GM23248 (cell line): ENCODE results near the gene DDX28. TPM values are rescaled to one million over a fixed set of nuclear protein-coding genes. Genes with fewer than 3 reads are reported as not detected.
"Not testable (repeated sequence)": the region's sequence is repeated elsewhere in the genome, so short reads cannot be mapped to it uniquely, and the experiment has no call there.

Experiments used
- DNase-seq: peaks from one replicate; pipeline ENCODE4 v3.0.0-alpha.2; 2015
- H2AFZ ChIP-seq: fragments of 200-600 bp; sonication (generic); 2 replicates; pipeline ENCODE4 v1.6.1; 2016; ENCODE audit warnings: antibody characterized with exemption
- H3F3A ChIP-seq: fragments of 200-600 bp; sonication (generic); 2 replicates; pipeline ENCODE4 v1.6.1; 2016; ENCODE audit warnings: mild to moderate bottlenecking, antibody characterized with exemption, mixed run types; ENCODE audit not compliant: insufficient read depth
- H3K27ac ChIP-seq: fragments of 200-600 bp; sonication (generic); 2 replicates; pipeline ENCODE4 v1.5.1; 2016; ENCODE audit warnings: mild to moderate bottlenecking
- H3K27me3 ChIP-seq: fragments of 200-600 bp; sonication (generic); replicated peaks from 2 replicates; pipeline ENCODE4 v1.6.1; 2016; ENCODE audit warnings: mild to moderate bottlenecking; ENCODE audit not compliant: insufficient read depth
- H3K36me3 ChIP-seq: fragments of 200-600 bp; sonication (generic); 2 replicates; pipeline ENCODE4 v1.6.1; 2016; ENCODE audit warnings: low read depth, mild to moderate bottlenecking
- H3K4me1 ChIP-seq: fragments of 200-600 bp; sonication (generic); 2 replicates; pipeline ENCODE4 v1.6.1; 2016; ENCODE audit warnings: mild to moderate bottlenecking; ENCODE audit not compliant: insufficient read depth
- H3K4me2 ChIP-seq: fragments of 200-600 bp; sonication (generic); one replicate; pipeline ENCODE4 v1.6.1; 2016; ENCODE audit warnings: mild to moderate bottlenecking; ENCODE audit not compliant: unreplicated experiment
- H3K4me3 ChIP-seq: fragments of 200-600 bp; sonication (generic); 2 replicates; pipeline ENCODE4 v1.5.1; 2016; ENCODE audit warnings: mild to moderate bottlenecking
- H3K79me2 ChIP-seq: fragments of 200-600 bp; sonication (generic); 2 replicates; pipeline ENCODE4 v1.6.1; 2016; ENCODE audit warnings: mild to moderate bottlenecking; ENCODE audit not compliant: insufficient read depth
- H3K9ac ChIP-seq: fragments of 200-600 bp; sonication (generic); 2 replicates; pipeline ENCODE4 v1.6.1; 2016; ENCODE audit warnings: mild to moderate bottlenecking
- H3K9me2 ChIP-seq: fragments of 200-600 bp; sonication (generic); 2 replicates; pipeline ENCODE4 v1.6.1; 2016; ENCODE audit warnings: mixed run types, mild to moderate bottlenecking, moderate library complexity; ENCODE audit not compliant: insufficient read depth
- H3K9me3 ChIP-seq: fragments of 200-600 bp; sonication (generic); one replicate; pipeline ENCODE4 v1.6.1; 2017; ENCODE audit warnings: low read depth
- H4K20me1 ChIP-seq: fragments of 200-600 bp; sonication (generic); 2 replicates; pipeline ENCODE4 v1.6.0; 2016; ENCODE audit not compliant: insufficient read depth
- EZH2 ChIP-seq: fragments of 200-600 bp; sonication (generic); IDR thresholded peaks from 2 replicates; pipeline ENCODE4 v1.6.1; 2018; ENCODE audit warnings: antibody characterized with exemption, mild to moderate bottlenecking; ENCODE audit not compliant: insufficient read depth, poor library complexity, severe bottlenecking
- EZH2phosphoT487 ChIP-seq: fragments of 200-600 bp; sonication (generic); IDR thresholded peaks from 2 replicates; pipeline ENCODE4 v1.6.1; 2018; ENCODE audit warnings: antibody characterized with exemption, moderate library complexity, mild to moderate bottlenecking, low read depth; ENCODE audit not compliant: insufficient read depth
- WGBS, 2 experiments: methylation state at CpG; one replicate each; pipeline ENCODE4 v1.1.6; 2015 to 2017; ENCODE audit warnings: low lambda C conversion rate in 2 of 2, low coverage in 1 of 2; ENCODE audit errors: missing lambda C conversion rate in 2 of 2; 5-methylcytosine and 5-hydroxymethylcytosine counted together
- in situ Hi-C: fragments of 300-500 bp; cut with MboI; formaldehyde crosslinking; loops from 2 replicates; pipeline ENCODE4 v1.15.0; 2020
- polyA plus RNA-seq: library from polyadenylated mRNA; unstranded; fragments of >200 nt; fragmentation: Nextera tagmentation; extraction: Ambion mirVana; gene quantifications from 2 replicates; pipeline ENCODE4 v1.2.1, GENCODE V29; 2016
- small RNA-seq: library from RNA; depleted of rRNA; stranded (forward); fragments of <200 nt; gene quantifications from one replicate; pipeline ENCODE3, GENCODE V24; 2014; ENCODE audit warnings: low read depth, low replicate concordance
- total RNA-seq: library from RNA; depleted of rRNA; stranded (reverse); fragments of >200 nt; shearing (Covaris generic); gene quantifications from 2 replicates; pipeline ENCODE4 v1.2.3, GENCODE V29; 2014; rRNA removed

The DDX28 gene
- total and polyA plus RNA-seq, 2 experiments from 2014 or later = 8.8 to 9.0 TPM

DNA sequence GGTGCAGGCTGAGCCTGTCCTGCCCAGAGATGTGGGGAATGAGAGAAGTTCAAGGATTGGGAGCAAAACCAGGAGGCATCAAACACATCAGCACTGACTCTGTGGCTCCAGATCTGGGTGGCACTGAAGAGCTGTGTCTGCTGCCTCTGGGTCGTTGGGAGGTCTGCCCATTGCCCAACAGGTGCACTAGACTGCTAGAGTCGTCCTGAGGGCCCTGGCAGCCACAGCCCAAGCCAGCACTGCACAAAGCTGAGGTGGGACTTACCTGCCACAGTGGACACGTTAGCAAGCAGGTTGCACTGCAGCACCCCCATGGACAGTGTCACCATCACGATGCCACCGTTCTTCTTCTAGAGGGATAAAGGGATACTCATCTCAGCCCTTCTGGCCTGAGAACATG lies 46.0 kb downstream of the DDX28 start:
- WGBS, 2 experiments = 51 to 65% methylated on average over 3 to 5 of the region's 5 CpGs
- DNase-seq = no peak
- Histone ChIP-seq H3F3A (no peaks in the 10 kb centered on the region), H3K4me2 (no peak overlapping the region), H3K9me3 (no peaks in the 10 kb centered on the region), H3K79me2 (no peaks in the 10 kb centered on the region), H4K20me1 (no peaks in the 10 kb centered on the region), H3K27me3 (no peaks in the 10 kb centered on the region), H3K4me3 (no peak overlapping the region), H3K9me2 (no peaks in the 10 kb centered on the region), H3K9ac (no peak overlapping the region), H2AFZ (no peak overlapping the region), H3K4me1 (no peaks in the 10 kb centered on the region), H3K36me3 (no peaks in the 10 kb centered on the region), H3K27ac (no peak overlapping the region)
- no peak for TF ChIP-seq EZH2
- no peak for TF ChIP-seq EZH2phosphoT487
- in situ Hi-C loops = no loop called here

DNA sequence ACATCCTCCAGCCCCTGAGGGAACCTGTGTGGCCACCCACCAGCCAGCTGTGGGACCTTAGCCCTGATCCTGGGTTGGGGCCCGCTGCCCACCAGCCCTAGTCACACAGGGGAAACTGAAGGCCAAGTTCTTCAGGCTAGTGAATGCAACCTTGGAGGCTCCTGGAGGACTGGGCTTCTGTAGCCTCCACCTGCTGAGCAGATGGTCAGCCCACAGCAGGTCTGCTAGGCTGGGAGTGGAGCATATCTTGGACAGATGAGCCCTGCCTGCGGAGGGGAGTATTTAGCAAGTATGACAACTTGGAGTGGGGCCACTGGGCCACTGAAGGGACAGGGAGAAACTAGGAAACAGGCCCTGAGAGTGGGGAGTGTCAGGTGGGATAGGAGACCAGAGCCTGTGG lies 46.8 kb downstream of the DDX28 start:
- no peak for DNase-seq
- Histone ChIP-seq H3K27me3 (no peaks in the 10 kb centered on the region), H3K4me3 (no peak overlapping the region), H3K36me3 (no peaks in the 10 kb centered on the region), H3K4me1 (no peaks in the 10 kb centered on the region), H3K9ac (no peak overlapping the region), H2AFZ (no peak overlapping the region), H3K9me2 (no peaks in the 10 kb centered on the region), H3K4me2 (no peak overlapping the region), H3K79me2 (no peaks in the 10 kb centered on the region), H3K9me3 (no peaks in the 10 kb centered on the region), H4K20me1 (no peaks in the 10 kb centered on the region), H3F3A (no peaks in the 10 kb centered on the region), H3K27ac (no peak overlapping the region)
- TF ChIP-seq EZH2 = no peak
- TF ChIP-seq EZH2phosphoT487 = no peak
- WGBS, 2 experiments = 79 to 92% methylated on average over 2 of the region's 2 CpGs
- in situ Hi-C loops = no loop called here

DNA sequence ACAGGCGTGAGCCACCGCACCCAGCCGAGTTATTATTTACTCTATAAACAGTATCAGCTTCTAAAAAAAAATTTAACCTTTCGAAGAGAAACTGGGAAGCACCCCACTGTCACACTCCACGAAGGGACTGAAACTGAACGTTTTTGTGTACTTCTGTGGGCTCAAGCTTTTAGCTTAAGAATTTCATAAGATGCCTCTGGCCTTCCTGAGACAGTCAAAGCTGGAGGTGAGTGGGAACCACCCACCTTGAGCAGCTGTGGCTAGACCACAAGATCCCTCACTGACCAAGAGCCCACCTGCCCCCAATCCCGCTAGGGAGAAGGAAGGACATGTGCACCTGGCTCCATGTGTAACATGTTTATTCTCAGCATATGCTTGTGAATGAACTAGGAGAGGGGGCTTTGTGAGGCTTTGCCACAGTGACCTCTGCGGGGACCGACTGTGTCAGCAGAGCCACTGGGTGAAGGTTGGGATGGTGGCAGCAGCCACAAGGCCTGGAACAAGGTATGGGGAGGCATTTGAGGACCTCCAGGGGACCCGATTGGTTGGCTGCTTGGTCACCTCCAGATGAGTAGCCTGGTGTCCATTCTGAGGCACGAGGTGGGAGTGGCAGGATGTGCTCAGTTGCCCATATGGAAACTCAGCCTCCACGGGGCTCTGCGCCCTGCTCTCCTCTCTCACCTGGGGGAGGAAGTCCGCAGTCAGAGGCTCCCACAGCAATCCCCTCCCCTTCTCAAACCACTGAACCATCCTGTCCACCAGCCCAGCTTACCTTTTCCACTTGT lies 47.5 kb downstream of the DDX28 start:
- Histone ChIP-seq H3K4me3 (no peak overlapping the region), H3K27me3 (no peaks in the 10 kb centered on the region), H3K27ac (no peak overlapping the region), H2AFZ (no peak overlapping the region), H4K20me1 (no peaks in the 10 kb centered on the region), H3K4me1 (no peaks in the 10 kb centered on the region), H3K4me2 (no peak overlapping the region), H3F3A (no peaks in the 10 kb centered on the region), H3K9ac (no peak overlapping the region), H3K79me2 (no peaks in the 10 kb centered on the region), H3K9me3 (no peaks in the 10 kb centered on the region), H3K9me2 (no peaks in the 10 kb centered on the region), H3K36me3 (no peaks in the 10 kb centered on the region)
- TF ChIP-seq EZH2phosphoT487 = no peak
- TF ChIP-seq EZH2 = no peak
- in situ Hi-C loops = no loop called here
- DNase-seq = no peak
- 69% methylated on average over 13 to 14 of the region's 14 CpGs for WGBS, 2 experiments

GRCh38 chr16:67972285-67972684 lies 50.7 kb downstream of the DDX28 start:
- 95 to 96% methylated on average over 6 to 7 of the region's 7 CpGs for WGBS, 2 experiments
- not testable (repeated sequence) for H3K27me3 ChIP-seq, H3K4me1 ChIP-seq

DNA sequence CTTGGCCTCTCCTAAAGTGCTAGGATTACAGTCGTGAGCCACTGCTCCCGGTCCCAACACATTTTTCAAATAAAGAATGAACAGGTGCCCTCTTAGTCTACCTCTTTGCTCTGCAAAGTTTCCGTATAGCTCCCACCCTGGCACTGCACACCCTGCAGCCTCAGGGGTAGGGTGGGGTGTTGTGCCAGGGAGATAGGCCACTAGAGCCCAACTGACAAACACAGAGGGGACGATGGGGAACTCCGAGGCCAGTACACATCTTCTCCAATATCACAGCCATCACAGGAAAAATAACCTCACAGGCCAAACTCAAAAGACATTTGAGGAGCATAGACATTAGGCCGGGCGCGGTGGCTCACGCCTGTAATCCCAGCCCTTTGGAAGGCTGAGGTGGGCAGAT lies 51.9 kb downstream of the DDX28 start:
- H3K79me2 ChIP-seq = peaks cover 20% of the 10 kb centered on the region
- no peaks in the 10 kb centered on the region for H3K27me3 ChIP-seq
- in situ Hi-C loops = no loop called here
- H3K9me3 ChIP-seq = no peaks in the 10 kb centered on the region
- H3K36me3 ChIP-seq = no peaks in the 10 kb centered on the region
- DNase-seq = no peak
- TF ChIP-seq EZH2phosphoT487 = no peak
- no peak for TF ChIP-seq EZH2
- H3K9ac ChIP-seq = no peak overlapping the region
- H3F3A ChIP-seq = no peaks in the 10 kb centered on the region
- H2AFZ ChIP-seq = no peak overlapping the region
- no peaks in the 10 kb centered on the region for H4K20me1 ChIP-seq
- H3K4me3 ChIP-seq = no peak overlapping the region
- H3K27ac ChIP-seq = no peak overlapping the region
- H3K4me2 ChIP-seq = no peak overlapping the region
- peaks cover 10% of the 10 kb centered on the region; the same call in 1 of the 2 replicates for H3K4me1 ChIP-seq
- no peaks in the 10 kb centered on the region for H3K9me2 ChIP-seq
- WGBS, 2 experiments = 94 to 95% methylated on average over 9 of the region's 9 CpGs

More at GRCh38 chr16:67972285-67972684, 50.7 kb downstream of the DDX28 start:
- H3F3A ChIP-seq, H3K79me2 ChIP-seq, DNase-seq, H3K9me3 ChIP-seq, H3K9ac ChIP-seq, H2AFZ ChIP-seq, H3K4me2 ChIP-seq, in situ Hi-C loops, H3K36me3 ChIP-seq, H3K9me2 ChIP-seq, H3K27ac ChIP-seq, H4K20me1 ChIP-seq, H3K4me3 ChIP-seq: not testable (repeated sequence)

Small RNA genes lying within 50 kb of the gene (small RNA-seq; reads per million reads assigned to genes)
- not detected for gene RNU6-359P

Other genes with a start within 250 kb of the DDX28 start
- 2.4 and 3.3 TPM in 2 replicates for gene RANBP10, start 216.7 kb downstream of the DDX28 start, total RNA-seq
- gene RANBP10, start 216.7 kb downstream of the DDX28 start, polyA plus RNA-seq = 5.8 and 6.1 TPM in 2 replicates
- gene TSNAXIP1, start 216.3 kb downstream of the DDX28 start, total RNA-seq = 0.65 and 2.4 TPM in 2 replicates
- gene TSNAXIP1, start 216.3 kb downstream of the DDX28 start, polyA plus RNA-seq = 0.79 and 1.2 TPM in 2 replicates
- 27.9 and 37.9 TPM in 2 replicates for gene THAP11, start 180.9 kb downstream of the DDX28 start, total RNA-seq
- 23.4 and 23.6 TPM in 2 replicates for gene THAP11, start 180.9 kb downstream of the DDX28 start, polyA plus RNA-seq
- 52.9 and 119 TPM in 2 replicates for gene NUTF2, start 176.3 kb downstream of the DDX28 start, total RNA-seq
- gene NUTF2, start 176.3 kb downstream of the DDX28 start, polyA plus RNA-seq = 268 and 280 TPM in 2 replicates
- 53.4 and 59.4 TPM in 2 replicates for gene CENPT, start 175.5 kb downstream of the DDX28 start, total RNA-seq
- gene CENPT, start 175.5 kb downstream of the DDX28 start, polyA plus RNA-seq = 54.0 and 63.1 TPM in 2 replicates
- gene EDC4, start 150.2 kb downstream of the DDX28 start, total RNA-seq = 37.7 and 48.5 TPM in 2 replicates
- gene EDC4, start 150.2 kb downstream of the DDX28 start, polyA plus RNA-seq = 39.9 and 41.3 TPM in 2 replicates
- gene NRN1L, start 138.3 kb downstream of the DDX28 start, total RNA-seq = not detected in 2 replicates
- not detected in 2 replicates for gene NRN1L, start 138.3 kb downstream of the DDX28 start, polyA plus RNA-seq
- gene PSKH1, start 130.0 kb downstream of the DDX28 start, total RNA-seq = 8.1 and 11.5 TPM in 2 replicates
- gene PSKH1, start 130.0 kb downstream of the DDX28 start, polyA plus RNA-seq = 22.7 and 23.6 TPM in 2 replicates
- 0.76 TPM in 1 of 2 replicates, not detected in the other for gene CTRL, start 91.4 kb downstream of the DDX28 start, total RNA-seq
- 3.8 and 7.4 TPM in 2 replicates for gene CTRL, start 91.4 kb downstream of the DDX28 start, polyA plus RNA-seq
- 18.9 and 24.8 TPM in 2 replicates for gene PSMB10, start 86.4 kb downstream of the DDX28 start, total RNA-seq
- 49.8 and 55.1 TPM in 2 replicates for gene PSMB10, start 86.4 kb downstream of the DDX28 start, polyA plus RNA-seq
- 15.9 and 19.1 TPM in 2 replicates for gene LCAT, start 79.1 kb downstream of the DDX28 start, total RNA-seq
- 5.3 and 5.4 TPM in 2 replicates for gene LCAT, start 79.1 kb downstream of the DDX28 start, polyA plus RNA-seq
- 93.2 and 101 TPM in 2 replicates for gene SLC12A4, start 54.6 kb downstream of the DDX28 start, total RNA-seq
- 57.5 and 63.0 TPM in 2 replicates for gene SLC12A4, start 54.6 kb downstream of the DDX28 start, polyA plus RNA-seq
- gene DPEP3, start 42.7 kb downstream of the DDX28 start, total RNA-seq = not detected in 2 replicates
- gene DPEP3, start 42.7 kb downstream of the DDX28 start, polyA plus RNA-seq = not detected in 2 replicates
- gene DPEP2, start 23.7 kb downstream of the DDX28 start, total RNA-seq = not detected in 2 replicates
- not detected in 2 replicates for gene DPEP2, start 23.7 kb downstream of the DDX28 start, polyA plus RNA-seq
- gene DPEP2NB, start 7.3 kb downstream of the DDX28 start, total RNA-seq = not detected in 2 replicates
- gene DPEP2NB, start 7.3 kb downstream of the DDX28 start, polyA plus RNA-seq = not detected in 2 replicates
- 18.4 and 25.8 TPM in 2 replicates for gene DUS2, start 52 bp upstream of the DDX28 start, total RNA-seq
- 14.0 and 15.1 TPM in 2 replicates for gene DUS2, start 52 bp upstream of the DDX28 start, polyA plus RNA-seq
- gene NFATC3, start 62.1 kb upstream of the DDX28 start, total RNA-seq = 14.2 and 17.5 TPM in 2 replicates
- gene NFATC3, start 62.1 kb upstream of the DDX28 start, polyA plus RNA-seq = 10.2 and 12.3 TPM in 2 replicates
- gene ESRP2, start 212.9 kb upstream of the DDX28 start, total RNA-seq = 0.32 TPM in 1 of 2 replicates, not detected in the other
- 0.34 TPM in 1 of 2 replicates, not detected in the other for gene ESRP2, start 212.9 kb upstream of the DDX28 start, polyA plus RNA-seq
- 36.2 and 47.6 TPM in 2 replicates for gene PLA2G15, start 222.1 kb upstream of the DDX28 start, total RNA-seq
- gene PLA2G15, start 222.1 kb upstream of the DDX28 start, polyA plus RNA-seq = 24.8 and 26.0 TPM in 2 replicates
- 20.9 and 53.7 TPM in 2 replicates for gene SLC7A6, start 241.3 kb upstream of the DDX28 start, total RNA-seq
- 15.8 and 17.3 TPM in 2 replicates for gene SLC7A6, start 241.3 kb upstream of the DDX28 start, polyA plus RNA-seq